Measurements from ENCODE around the gene ME3.

DNA sequence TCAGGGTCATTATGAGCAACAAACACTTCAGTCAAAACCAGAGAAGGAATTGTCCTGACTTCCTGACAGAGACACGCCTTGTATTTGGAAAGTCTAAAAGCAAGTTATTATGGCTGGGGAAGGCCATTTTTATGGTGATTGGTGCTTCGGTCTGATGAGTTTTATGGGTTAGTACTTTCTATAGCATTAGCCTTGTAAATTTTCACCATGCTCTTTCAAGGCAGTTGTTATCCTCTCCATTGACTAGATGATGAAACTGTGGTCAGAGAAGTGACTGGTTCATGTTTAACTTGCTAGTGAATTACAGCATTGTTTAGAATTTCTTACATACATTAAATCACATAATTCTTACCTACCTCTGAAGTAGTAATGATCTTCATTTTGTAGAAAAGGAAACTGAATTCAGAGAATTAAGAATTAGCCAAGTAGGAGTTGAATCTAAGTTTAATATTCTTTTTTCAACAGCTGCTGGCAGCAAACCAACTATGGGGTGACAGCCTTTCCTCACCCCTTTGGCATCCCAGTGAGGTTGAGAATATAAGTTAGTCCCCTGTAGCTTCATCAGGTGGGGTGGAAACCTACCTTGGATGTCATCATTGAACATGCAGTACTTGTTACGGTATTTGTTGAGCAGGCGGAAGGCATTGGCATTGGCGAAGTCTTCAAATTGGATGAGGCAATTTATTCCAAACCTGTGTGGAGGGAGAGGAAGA is 207.8 kb downstream of the ME3 start:
- no peak for TF ChIP-seq CTCF (IDR thresholded peaks at IDR 0.05; ENCODE audit: low read length)
- TF ChIP-seq EZH2 (optimal IDR thresholded peaks at IDR 0.05; ENCODE audit: low read depth, low read length): no peak

Data from MM.1S (cell line).